ENCODE measurements around the gene RPL21. TPM values are rescaled to one million over a fixed set of nuclear protein-coding genes. Genes with fewer than 3 reads are reported as not detected.
A peak's percentile ranks its signal among the peaks of the same experiment; 100 is the strongest.

Gene RPL21
- total RNA-seq, 1 donor from 2014 or later, result 579 TPM

- no peak overlapping the region for H3K4me3 ChIP-seq
- no peak for DNase-seq (ENCODE audit: extremely low spot score in 2 of 2)
- no peaks in the 10 kb centered on the region for H3K27me3 ChIP-seq
- H3K9me3 ChIP-seq, result no peaks in the 10 kb centered on the region
- TF ChIP-seq POLR2A (IDR thresholded peaks at IDR 0.05) (no peak), POLR2AphosphoS5 (IDR thresholded peaks at IDR 0.05; ENCODE audit: insufficient read depth in 1 of 2, low read depth in 1 of 2) (no peak), CTCF (IDR thresholded peaks at IDR 0.05) (no peak)
- intact Hi-C loops (cut with DNase I), result no loop called here
- no peaks in the 10 kb centered on the region for H3K36me3 ChIP-seq
- H3K27ac ChIP-seq, result no peak overlapping the region
- H3K4me1 ChIP-seq, result no peaks in the 10 kb centered on the region
These were observed 8.7 kb upstream of the RPL21 start for GRCh38 chr13:27242702-27243101.

GRCh38 chr13:27245610-27246009, 5.7 kb upstream of the RPL21 start:
- H3K27ac ChIP-seq, result no peak overlapping the region
- no peak for DNase-seq (ENCODE audit: extremely low spot score in 2 of 2)
- H3K4me3 ChIP-seq, result no peak overlapping the region
- H3K9me3 ChIP-seq, result no peaks in the 10 kb centered on the region
- H3K4me1 ChIP-seq, result peaks cover 9% of the 10 kb centered on the region
- TF ChIP-seq POLR2AphosphoS5 (IDR thresholded peaks at IDR 0.05; ENCODE audit: insufficient read depth in 1 of 2, low read depth in 1 of 2), result no peak
- no peak for TF ChIP-seq POLR2A (IDR thresholded peaks at IDR 0.05)
- no peak for TF ChIP-seq CTCF (IDR thresholded peaks at IDR 0.05)
- H3K27me3 ChIP-seq, result no peaks in the 10 kb centered on the region
- H3K36me3 ChIP-seq, result no peaks in the 10 kb centered on the region
- intact Hi-C loops (cut with DNase I), result no loop called here

- Histone ChIP-seq H3K27me3 (no peaks in the 10 kb centered on the region), H3K4me1 (peaks cover 50% of the 10 kb centered on the region), H3K9me3 (no peaks in the 10 kb centered on the region), H3K27ac (peak overlapping the region; percentile 91), H3K4me3 (peak overlapping the region; percentile 70 to 92), H3K36me3 (peaks cover 0 to 17% of the 10 kb centered on the region in 2 donors)
- DNase-seq (ENCODE audit: extremely low spot score in 2 of 2), result no peak
- TF ChIP-seq CTCF (IDR thresholded peaks at IDR 0.05), result no peak
- TF ChIP-seq POLR2AphosphoS5 (IDR thresholded peaks at IDR 0.05; ENCODE audit: insufficient read depth in 1 of 2, low read depth in 1 of 2), result no peak
- TF ChIP-seq POLR2A (IDR thresholded peaks at IDR 0.05), result no peak
- intact Hi-C loops (cut with DNase I), result loop anchor here (5.0 kb wide), 1 partner anchor 78 kb away; the partner anchor contains the start of gene USP12
These were observed 559 bp upstream of the RPL21 start for GRCh38 chr13:27250833-27251165.

- Histone ChIP-seq H3K4me1 (peaks cover 52% of the 10 kb centered on the region), H3K36me3 (peaks cover 0 to 34% of the 10 kb centered on the region in 2 donors), H3K4me3 (peak overlapping the region; percentile 70 to 92), H3K27ac (peak overlapping the region; percentile 91), H3K27me3 (no peaks in the 10 kb centered on the region), H3K9me3 (no peaks in the 10 kb centered on the region)
- no peak for DNase-seq (ENCODE audit: extremely low spot score in 2 of 2)
- intact Hi-C loops (cut with DNase I), result loop anchor here (5.0 kb wide), 1 partner anchor 80 kb away; the partner anchor contains the start of gene USP12
- TF ChIP-seq CTCF (IDR thresholded peaks at IDR 0.05) (no peak), POLR2A (IDR thresholded peaks at IDR 0.05) (no peak), POLR2AphosphoS5 (IDR thresholded peaks at IDR 0.05; ENCODE audit: insufficient read depth in 1 of 2, low read depth in 1 of 2) (no peak)
These were observed 1.1 kb downstream of the RPL21 start for GRCh38 chr13:27252467-27252866.

GRCh38 chr13:27257233-27257568, 5.8 kb downstream of the RPL21 start:
- Histone ChIP-seq H3K27me3 (no peaks in the 10 kb centered on the region), H3K9me3 (no peaks in the 10 kb centered on the region), H3K4me3 (no peak overlapping the region), H3K27ac (no peak overlapping the region), H3K36me3 (peaks cover 0 to 51% of the 10 kb centered on the region in 2 donors), H3K4me1 (peaks cover 38% of the 10 kb centered on the region)
- TF ChIP-seq CTCF (IDR thresholded peaks at IDR 0.05) (no peak), POLR2AphosphoS5 (IDR thresholded peaks at IDR 0.05; ENCODE audit: insufficient read depth in 1 of 2, low read depth in 1 of 2) (no peak), POLR2A (IDR thresholded peaks at IDR 0.05) (no peak)
- peak in 1 of 2 donors; percentile 49 for DNase-seq (ENCODE audit: extremely low spot score in 2 of 2)
- intact Hi-C loops (cut with DNase I), result no loop called here
